Gastrocnemius medialis (tissue), 4 donors: Measurements from ENCODE around the gene CHTOP. TPM values are rescaled to one million over a fixed set of nuclear protein-coding genes. Genes with fewer than 3 reads are reported as not detected.
A peak's percentile ranks its signal among the peaks of the same experiment; 100 is the strongest.

Experiments used
- ATAC-seq, 2 donors: fragments of 150-250 bp; one replicate each; pipeline ENCODE4 v1.9.1; 2016
- DNase-seq, 2 donors: peaks; one replicate each; pipeline ENCODE4 v3.0.0-alpha.2; 2019
- H3K27ac ChIP-seq, 4 donors: fragments of 200-600 bp; sonication (generic); 1 replicate in 1 of 4; 2 replicates in 3 of 4; pipeline ENCODE4 v1.5.1; 2016 to 2018; ENCODE audit warnings: mild to moderate bottlenecking in 2 of 4, moderate library complexity in 1 of 4
- H3K27me3 ChIP-seq, 3 donors: fragments of 200-600 bp; sonication (generic) in 2 of 3; 1 replicate in 1 of 3; 2 replicates in 2 of 3; pipeline versions ENCODE4 v1.5.1 to v1.6.0; 2016 to 2019; ENCODE audit warnings: mild to moderate bottlenecking in 1 of 3, moderate library complexity in 1 of 3
- H3K36me3 ChIP-seq, 2 donors: fragments of 200-600 bp; sonication (generic) in 1 of 2; one replicate each; pipeline ENCODE4 v1.5.1; 2017 to 2018
- H3K4me1 ChIP-seq, 2 donors: fragments of 200-600 bp; sonication (generic) in 1 of 2; one replicate each; pipeline ENCODE4 v1.5.1; 2016 to 2017; ENCODE audit warnings: mild to moderate bottlenecking in 2 of 2
- H3K4me3 ChIP-seq, 4 donors: fragments of 200-600 bp; sonication (generic) in 3 of 4; 1 replicate in 1 of 4; 2 replicates in 3 of 4; pipeline ENCODE4 v1.5.1; 2016 to 2019; ENCODE audit warnings: mild to moderate bottlenecking in 2 of 4
- H3K9me3 ChIP-seq, 3 donors: fragments of 200-600 bp; sonication (generic) in 2 of 3; 1 replicate in 1 of 3; 2 replicates in 2 of 3; pipeline ENCODE4 v1.5.1; 2016 to 2019
- CTCF ChIP-seq, 5 experiments: fragments of 450-650 bp in 3 of 5; fragments of 200-600 bp in 2 of 5; sonication (generic) in 2 of 5; IDR thresholded peaks in 4 of 5; conservative IDR thresholded peaks in 1 of 5; 1 replicate in 4 of 5; 2 replicates in 1 of 5; pipeline ENCODE4 v1.5.1; 2016 to 2019; ENCODE audit warnings: antibody characterized with exemption in 5 of 5, mild to moderate bottlenecking in 3 of 5, moderate library complexity in 3 of 5
- POLR2A ChIP-seq, 2 donors: fragments of 450-650 bp; IDR thresholded peaks; one replicate each; pipeline ENCODE4 v1.6.1; 2017; ENCODE audit warnings: antibody characterized with exemption in 2 of 2, mild to moderate bottlenecking in 2 of 2, moderate library complexity in 2 of 2
- in situ Hi-C, 4 donors: fragments of 200-750 bp; cut with MboI; loops; one replicate each; pipeline versions ENCODE4 v1.15.0 to v1.8.0; 2017; ENCODE audit warnings: low sequenced_read_pairs in 4 of 4
- intact Hi-C: fragments of 100-400 bp; cut with DNase I; formaldehyde crosslinking; loops from one replicate; pipeline ENCODE4 v1.15.1; 2023; ENCODE audit warnings: low total_unique reads
- total RNA-seq, 4 donors: library from RNA; depleted of rRNA; stranded (reverse); fragments of >200 nt; gene quantifications; one replicate each; pipeline versions ENCODE4 v1.1.0 to v1.2.3, GENCODE V29; 2016

The CHTOP gene
- total RNA-seq, 4 donors from 2014 or later, result 49.5 to 73.4 (median 59.1) TPM

- no peaks in the 10 kb centered on the region for H3K9me3 ChIP-seq
- peak; percentile 80 to 91 for DNase-seq
- peaks cover 0 to 5% of the 10 kb centered on the region in 2 donors for H3K36me3 ChIP-seq
- H3K4me1 ChIP-seq, result peaks cover 48 to 60% of the 10 kb centered on the region in 2 donors
- peak; percentile 21 to 29 for ATAC-seq
- H3K27ac ChIP-seq, result peak overlapping the region; percentile 95 to 100 (median 100)
- TF ChIP-seq POLR2A (IDR thresholded peaks at IDR 0.05) (peak; percentile 58 to 75), CTCF (IDR thresholded peaks at IDR 0.05 in 4 of 5, conservative IDR thresholded peaks at IDR 0.05 in 1 of 5) (no peak)
- intact Hi-C loops, result loop anchor here (10.0 kb wide), 2 partner anchors 795 to 1795 kb away; partner anchors contain the start of genes C2CD4D and RORC
- H3K27me3 ChIP-seq, result no peaks in the 10 kb centered on the region
- peak overlapping the region; percentile 14 to 48 (median 44) for H3K4me3 ChIP-seq
- in situ Hi-C loops, result no loop called here
Measured at GRCh38 chr1:153629971-153630370, 3.9 kb upstream of the CHTOP start.

- Histone ChIP-seq H3K27ac (peak overlapping the region; percentile 95 to 100 (median 100)), H3K4me1 (peaks cover 52 to 64% of the 10 kb centered on the region in 2 donors), H3K4me3 (peak overlapping the region; percentile 7 to 48 (median 20)), H3K9me3 (no peaks in the 10 kb centered on the region), H3K36me3 (peaks cover 0 to 1% of the 10 kb centered on the region in 2 donors), H3K27me3 (no peaks in the 10 kb centered on the region)
- in situ Hi-C loops (no loop called here), intact Hi-C loops (loop anchor here (10.0 kb wide), 2 partner anchors 794 to 1796 kb away; partner anchors contain the start of genes C2CD4D and RORC)
- TF ChIP-seq POLR2A (IDR thresholded peaks at IDR 0.05) (no peak), CTCF (IDR thresholded peaks at IDR 0.05 in 4 of 5, conservative IDR thresholded peaks at IDR 0.05 in 1 of 5) (no peak)
- DNase-seq (no peak), ATAC-seq (no peak)
Measured at GRCh38 chr1:153630384-153630783, 3.5 kb upstream of the CHTOP start.

GRCh38 chr1:153631047-153632022, 2.5 kb upstream of the CHTOP start:
- intact Hi-C loops, result loop anchor here (10.0 kb wide), 2 partner anchors 793 to 1797 kb away; partner anchors contain the start of genes C2CD4D and RORC

More at GRCh38 chr1:153631047-153632022, 2.5 kb upstream of the CHTOP start:
- Histone ChIP-seq H3K27me3 (no peaks in the 10 kb centered on the region), H3K9me3 (no peaks in the 10 kb centered on the region), H3K27ac (peak overlapping the region; percentile 95 to 100 (median 100)), H3K36me3 (peaks cover 0 to 1% of the 10 kb centered on the region in 2 donors), H3K4me1 (peaks cover 56 to 64% of the 10 kb centered on the region in 2 donors), H3K4me3 (peak overlapping the region in 1 of 4 donors; percentile 25)
- no peak for TF ChIP-seq CTCF (IDR thresholded peaks at IDR 0.05 in 4 of 5, conservative IDR thresholded peaks at IDR 0.05 in 1 of 5)
- no peak for TF ChIP-seq POLR2A (IDR thresholded peaks at IDR 0.05)
- ATAC-seq (no peak), DNase-seq (no peak)
- in situ Hi-C loops, result no loop called here
